22Rv1 (cell line): ENCODE results near the gene COL16A1.

Experiments used
- ZFX ChIP-seq: fragments of 450-650 bp; IDR thresholded peaks from 2 replicates; pipeline ENCODE4 v1.6.1; 2017; ENCODE audit warnings: antibody characterized with exemption, borderline replicate concordance
- TF ChIP-seq, protein P1 (sequence below): fragments of 450-650 bp; IDR thresholded peaks from 2 replicates; pipeline ENCODE4 v1.5.1; 2017; ENCODE audit warnings: mild to moderate bottlenecking

DNA sequence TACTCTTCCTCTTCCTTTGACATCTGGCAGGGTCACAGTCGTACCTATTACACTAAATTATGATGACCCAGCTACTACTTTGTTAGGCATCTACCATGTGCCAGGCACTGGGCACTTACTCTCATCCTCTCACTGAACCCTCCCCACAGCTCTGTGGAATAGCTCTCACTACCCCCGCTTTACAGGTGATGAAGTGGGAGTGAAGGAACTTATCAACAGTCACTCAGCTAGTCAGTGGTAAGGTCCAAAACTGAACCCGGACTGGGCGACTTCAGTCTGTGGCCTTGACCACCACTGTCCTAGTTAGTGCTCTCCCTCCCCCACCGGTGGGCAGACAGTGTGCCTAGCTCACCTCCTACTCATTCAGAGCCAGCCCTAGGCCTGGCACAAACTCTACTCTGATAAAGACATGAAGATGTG, 48.0 kb upstream of the COL16A1 start:
- TF ChIP-seq, protein P1, sequence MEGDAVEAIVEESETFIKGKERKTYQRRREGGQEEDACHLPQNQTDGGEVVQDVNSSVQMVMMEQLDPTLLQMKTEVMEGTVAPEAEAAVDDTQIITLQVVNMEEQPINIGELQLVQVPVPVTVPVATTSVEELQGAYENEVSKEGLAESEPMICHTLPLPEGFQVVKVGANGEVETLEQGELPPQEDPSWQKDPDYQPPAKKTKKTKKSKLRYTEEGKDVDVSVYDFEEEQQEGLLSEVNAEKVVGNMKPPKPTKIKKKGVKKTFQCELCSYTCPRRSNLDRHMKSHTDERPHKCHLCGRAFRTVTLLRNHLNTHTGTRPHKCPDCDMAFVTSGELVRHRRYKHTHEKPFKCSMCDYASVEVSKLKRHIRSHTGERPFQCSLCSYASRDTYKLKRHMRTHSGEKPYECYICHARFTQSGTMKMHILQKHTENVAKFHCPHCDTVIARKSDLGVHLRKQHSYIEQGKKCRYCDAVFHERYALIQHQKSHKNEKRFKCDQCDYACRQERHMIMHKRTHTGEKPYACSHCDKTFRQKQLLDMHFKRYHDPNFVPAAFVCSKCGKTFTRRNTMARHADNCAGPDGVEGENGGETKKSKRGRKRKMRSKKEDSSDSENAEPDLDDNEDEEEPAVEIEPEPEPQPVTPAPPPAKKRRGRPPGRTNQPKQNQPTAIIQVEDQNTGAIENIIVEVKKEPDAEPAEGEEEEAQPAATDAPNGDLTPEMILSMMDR: no peak
- no peak for TF ChIP-seq ZFX
